K562 (cell line): Measurements from ENCODE around the gene SLC4A2. TPM values are rescaled to one million over a fixed set of nuclear protein-coding genes. Genes with fewer than 3 reads are reported as not detected.
A peak's percentile ranks its signal among the peaks of the same experiment; 100 is the strongest.

Experiments used
- ARHGAP35 ChIP-seq: fragments of 450-650 bp; IDR thresholded peaks from 2 replicates; pipeline ENCODE4 v1.6.1; 2018; ENCODE audit not compliant: partially characterized antibody
- CBX2 ChIP-seq: fragments of 200-600 bp; sonication (generic); IDR thresholded peaks from one replicate; pipeline ENCODE4 v1.6.1; 2012; ENCODE audit warnings: mild to moderate bottlenecking, low read length, inconsistent platforms; ENCODE audit not compliant: insufficient read depth, poor library complexity, severe bottlenecking
- CBX8 ChIP-seq: fragments of 200-600 bp; sonication (generic); IDR thresholded peaks from 2 replicates; pipeline ENCODE4 v1.6.1; 2012; ENCODE audit warnings: borderline replicate concordance, mixed run types, low read depth, mild to moderate bottlenecking, moderate library complexity, mixed read lengths, low read length, control low read depth, inconsistent platforms; ENCODE audit not compliant: poor library complexity, severe bottlenecking; ENCODE audit errors: extremely low read depth
- CC2D1A ChIP-seq: fragments of 450-650 bp; IDR thresholded peaks from 2 replicates; pipeline ENCODE4 v1.6.1; 2017; ENCODE audit warnings: mild to moderate bottlenecking
- EP300 ChIP-seq: IDR thresholded peaks from 2 replicates; pipeline ENCODE4 v1.6.1; 2012; ENCODE audit warnings: low read length, improper control_type of control experiment
- HOXB6 ChIP-seq: fragments of 250-450 bp; sonication (Bioruptor Pico); IDR thresholded peaks from 2 replicates; pipeline ENCODE4 v1.5.1; 2022; ENCODE audit warnings: mild to moderate bottlenecking, borderline replicate concordance
- KLF10 ChIP-seq: fragments of 250-450 bp; sonication (Bioruptor Pico); IDR thresholded peaks from 2 replicates; pipeline ENCODE4 v1.6.1; 2021; ENCODE audit warnings: matching md5 sums
- NCOR1 ChIP-seq: fragments of 450-650 bp; IDR thresholded peaks from 2 replicates; pipeline ENCODE4 v1.6.1; 2016; ENCODE audit warnings: mild to moderate bottlenecking, moderate library complexity
- NFE2 ChIP-seq: IDR thresholded peaks from 2 replicates; pipeline ENCODE4 v1.6.1; 2014; ENCODE audit warnings: antibody characterized with exemption, low read depth
- NR3C1 ChIP-seq: sonication (generic); formaldehyde crosslinking; IDR thresholded peaks from 2 replicates; pipeline ENCODE4 v1.8.1; 2022; ENCODE audit warnings: missing genetic modification reagents
- NR4A1 ChIP-seq, 2 experiments: fragments of 250-450 bp in 1 of 2; fragments of 450-650 bp in 1 of 2; sonication (Bioruptor Pico) in 1 of 2; IDR thresholded peaks; 2 replicates each; pipeline versions ENCODE4 v1.4.0 to v1.6.1; 2016 to 2020; ENCODE audit warnings: mild to moderate bottlenecking in 2 of 2, missing compliant biosample characterization in 1 of 2, missing genetic modification characterization in 1 of 2, moderate library complexity in 1 of 2
- SIRT6 ChIP-seq: IDR thresholded peaks from one replicate; pipeline ENCODE4 v1.6.1; 2012; ENCODE audit warnings: low read depth, mild to moderate bottlenecking, control low read depth, inconsistent platforms, low read length, moderate library complexity
- SRSF9 ChIP-seq: fragments of 200-400 bp; formaldehyde crosslinking; IDR thresholded peaks from 2 replicates; pipeline ENCODE4 v1.6.1; 2017; ENCODE audit warnings: low read depth, low read length, borderline replicate concordance
- TOE1 ChIP-seq, 2 experiments: fragments of 450-650 bp in 1 of 2; sonication (generic) in 1 of 2; formaldehyde crosslinking in 1 of 2; IDR thresholded peaks; 2 replicates each; pipeline versions ENCODE4 v1.7.1 to v1.8.0; 2016 to 2022; ENCODE audit warnings: borderline replicate concordance in 2 of 2, mild to moderate bottlenecking in 2 of 2, antibody characterized with exemption in 1 of 2, inconsistent platforms in 1 of 2, low read depth in 1 of 2, missing genetic modification reagents in 1 of 2, moderate library complexity in 1 of 2
- ZBTB17 ChIP-seq: fragments of 450-650 bp; formaldehyde crosslinking; IDR thresholded peaks from 2 replicates; pipeline ENCODE4 v1.4.0; 2020; ENCODE audit warnings: mild to moderate bottlenecking
- polyA plus RNA-seq, 8 experiments: library from polyadenylated mRNA; depleted of rRNA in 4 of 8; stranded (reverse) in 5 of 8; unstranded in 3 of 8; fragments of >200 nt; fragmentation: Nextera tagmentation in 2 of 8; fragmentation: Illumina TruSeq in 1 of 8; extraction: Ambion mirVana in 2 of 8; extraction: Trizol in 1 of 8; gene quantifications; 2 replicates each; pipeline versions ENCODE4 v1.2.1 to v1.2.3, GENCODE V29; 2011 to 2014; ENCODE audit warnings: inconsistent platforms in 1 of 8, missing spikeins in 1 of 8
- total RNA-seq, 7 experiments: library from RNA; depleted of rRNA in 6 of 7; stranded (reverse); fragments of >200 nt in 6 of 7; fragmentation: Illumina TruSeq in 2 of 7; extraction: Trizol in 2 of 7; gene quantifications; 2 replicates each; pipeline versions ENCODE4 v1.2.1 to v1.2.3, GENCODE V29; 2011 to 2021; ENCODE audit warnings: low replicate concordance in 1 of 7
- TF ChIP-seq, protein P1 (sequence below): fragments of 450-650 bp; IDR thresholded peaks from 2 replicates; pipeline ENCODE4 v1.6.1; 2017; ENCODE audit warnings: mild to moderate bottlenecking, moderate library complexity
- TF ChIP-seq, protein P2 (sequence below): fragments of 450-650 bp; formaldehyde crosslinking; IDR thresholded peaks from 2 replicates; pipeline ENCODE4 v1.4.0; 2020; ENCODE audit warnings: mild to moderate bottlenecking, moderate library complexity
- TF ChIP-seq, protein P3 (sequence below): fragments of 250-450 bp; sonication (Bioruptor Pico); IDR thresholded peaks from 2 replicates; pipeline ENCODE4 v1.5.0; 2020; ENCODE audit warnings: mild to moderate bottlenecking
- TF ChIP-seq, protein P4 (sequence below): IDR thresholded peaks from 2 replicates; pipeline ENCODE4 v1.6.1; 2011; ENCODE audit warnings: borderline replicate concordance, low read depth, mild to moderate bottlenecking, moderate library complexity, low read length; ENCODE audit not compliant: insufficient read depth, poor library complexity, severe bottlenecking

Gene SLC4A2
- total and polyA plus RNA-seq, 9 of the 15 experiments (the other 6 are each of a cell fraction or from before 2014, with no cell fraction given): 11.4 to 375 (median 130) TPM

DNA sequence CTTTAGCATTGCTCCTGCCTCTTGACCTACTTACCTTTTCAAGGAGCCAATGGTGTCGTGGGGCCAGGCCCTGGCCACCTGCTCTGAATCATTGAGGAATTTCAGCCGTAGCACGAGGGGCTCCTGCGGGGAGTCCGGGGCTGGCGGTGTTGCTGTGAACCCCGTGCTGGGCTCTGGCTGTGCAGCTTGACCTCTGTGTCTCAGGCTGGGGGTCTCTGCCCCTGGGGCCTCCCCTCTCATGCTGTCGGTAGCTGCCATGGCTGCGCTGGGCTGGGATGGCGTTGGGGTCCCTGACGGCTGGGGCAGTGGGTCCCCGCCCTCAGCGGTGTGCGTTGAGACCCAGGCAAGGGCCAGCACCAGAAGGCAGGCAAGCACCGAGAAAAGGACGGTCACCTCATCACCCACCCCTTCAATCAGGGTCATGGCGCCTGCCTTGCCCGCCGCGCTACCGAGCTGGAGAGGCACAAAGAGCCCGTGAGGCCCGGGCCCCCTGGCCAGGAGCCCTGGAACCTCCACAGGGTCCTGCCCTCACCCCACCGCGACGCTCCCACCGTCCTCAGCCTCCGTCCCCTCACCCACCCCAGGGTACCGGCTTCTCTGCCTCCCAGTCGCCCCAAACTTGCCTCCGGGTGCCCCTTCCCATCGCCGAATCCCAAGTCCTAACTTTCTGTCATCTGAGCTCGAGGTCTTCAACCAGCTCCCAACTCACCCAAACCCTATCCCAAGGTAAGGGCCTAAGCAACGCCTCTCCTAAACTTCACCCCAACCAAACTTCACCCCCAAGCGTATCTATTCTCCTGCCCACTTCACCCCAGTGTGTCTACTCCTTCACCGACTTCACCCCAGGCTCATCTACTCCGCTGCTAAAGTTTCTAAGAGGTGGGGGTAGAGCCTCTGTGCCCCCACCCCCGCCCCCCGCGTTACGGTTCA lies 23.0 kb downstream of the SLC4A2 start (continued):
- 0 out of 2 replicates have a peak, but pooled peaks have one; percentile 10 for TF ChIP-seq NR4A1 (CRISPR knock-in tag; IDR thresholded peaks at IDR 0.05)
- 0 out of 2 replicates have a peak, but pooled peaks have one; percentile 45 for TF ChIP-seq NR4A1 (tag; IDR thresholded peaks at IDR 0.05)
- no peak for TF ChIP-seq KLF10 (CRISPR knock-in tag)
- TF ChIP-seq NR3C1 (CRISPR knock-in tag): no peak
- TF ChIP-seq, protein P1, sequence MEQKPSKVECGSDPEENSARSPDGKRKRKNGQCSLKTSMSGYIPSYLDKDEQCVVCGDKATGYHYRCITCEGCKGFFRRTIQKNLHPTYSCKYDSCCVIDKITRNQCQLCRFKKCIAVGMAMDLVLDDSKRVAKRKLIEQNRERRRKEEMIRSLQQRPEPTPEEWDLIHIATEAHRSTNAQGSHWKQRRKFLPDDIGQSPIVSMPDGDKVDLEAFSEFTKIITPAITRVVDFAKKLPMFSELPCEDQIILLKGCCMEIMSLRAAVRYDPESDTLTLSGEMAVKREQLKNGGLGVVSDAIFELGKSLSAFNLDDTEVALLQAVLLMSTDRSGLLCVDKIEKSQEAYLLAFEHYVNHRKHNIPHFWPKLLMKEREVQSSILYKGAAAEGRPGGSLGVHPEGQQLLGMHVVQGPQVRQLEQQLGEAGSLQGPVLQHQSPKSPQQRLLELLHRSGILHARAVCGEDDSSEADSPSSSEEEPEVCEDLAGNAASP: no peak
- TF ChIP-seq SRSF9: no peak
- no peak for TF ChIP-seq ARHGAP35
- TF ChIP-seq NCOR1: no peak
- TF ChIP-seq ZBTB17 (CRISPR knock-in tag): no peak
- no peak for TF ChIP-seq NFE2
- peak; percentile 46; the same call in 1 of the 2 replicates for TF ChIP-seq TOE1 (IDR thresholded peaks at IDR 0.05; ENCODE audit: borderline replicate concordance)
- no peak for TF ChIP-seq TOE1 (CRISPR knock-in tag; IDR thresholded peaks at IDR 0.05; ENCODE audit: borderline replicate concordance, low read depth)
- TF ChIP-seq EP300: no peak
- TF ChIP-seq CC2D1A: 0 out of 2 replicates have a peak, but pooled peaks have one; percentile 56
- TF ChIP-seq HOXB6 (CRISPR knock-in tag): no peak
- TF ChIP-seq CBX2: no peak
- no peak for TF ChIP-seq CBX8
- TF ChIP-seq, protein P2, sequence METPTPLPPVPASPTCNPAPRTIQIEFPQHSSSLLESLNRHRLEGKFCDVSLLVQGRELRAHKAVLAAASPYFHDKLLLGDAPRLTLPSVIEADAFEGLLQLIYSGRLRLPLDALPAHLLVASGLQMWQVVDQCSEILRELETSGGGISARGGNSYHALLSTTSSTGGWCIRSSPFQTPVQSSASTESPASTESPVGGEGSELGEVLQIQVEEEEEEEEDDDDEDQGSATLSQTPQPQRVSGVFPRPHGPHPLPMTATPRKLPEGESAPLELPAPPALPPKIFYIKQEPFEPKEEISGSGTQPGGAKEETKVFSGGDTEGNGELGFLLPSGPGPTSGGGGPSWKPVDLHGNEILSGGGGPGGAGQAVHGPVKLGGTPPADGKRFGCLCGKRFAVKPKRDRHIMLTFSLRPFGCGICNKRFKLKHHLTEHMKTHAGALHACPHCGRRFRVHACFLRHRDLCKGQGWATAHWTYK (CRISPR knock-in tag): 0 out of 2 replicates have a peak, but pooled peaks have one; percentile 18
- TF ChIP-seq SIRT6: no peak
- TF ChIP-seq, protein P3, sequence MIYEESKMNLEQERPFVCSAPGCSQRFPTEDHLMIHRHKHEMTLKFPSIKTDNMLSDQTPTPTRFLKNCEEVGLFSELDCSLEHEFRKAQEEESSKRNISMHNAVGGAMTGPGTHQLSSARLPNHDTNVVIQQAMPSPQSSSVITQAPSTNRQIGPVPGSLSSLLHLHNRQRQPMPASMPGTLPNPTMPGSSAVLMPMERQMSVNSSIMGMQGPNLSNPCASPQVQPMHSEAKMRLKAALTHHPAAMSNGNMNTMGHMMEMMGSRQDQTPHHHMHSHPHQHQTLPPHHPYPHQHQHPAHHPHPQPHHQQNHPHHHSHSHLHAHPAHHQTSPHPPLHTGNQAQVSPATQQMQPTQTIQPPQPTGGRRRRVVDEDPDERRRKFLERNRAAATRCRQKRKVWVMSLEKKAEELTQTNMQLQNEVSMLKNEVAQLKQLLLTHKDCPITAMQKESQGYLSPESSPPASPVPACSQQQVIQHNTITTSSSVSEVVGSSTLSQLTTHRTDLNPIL (CRISPR knock-in tag): no peak
- TF ChIP-seq, protein P4, sequence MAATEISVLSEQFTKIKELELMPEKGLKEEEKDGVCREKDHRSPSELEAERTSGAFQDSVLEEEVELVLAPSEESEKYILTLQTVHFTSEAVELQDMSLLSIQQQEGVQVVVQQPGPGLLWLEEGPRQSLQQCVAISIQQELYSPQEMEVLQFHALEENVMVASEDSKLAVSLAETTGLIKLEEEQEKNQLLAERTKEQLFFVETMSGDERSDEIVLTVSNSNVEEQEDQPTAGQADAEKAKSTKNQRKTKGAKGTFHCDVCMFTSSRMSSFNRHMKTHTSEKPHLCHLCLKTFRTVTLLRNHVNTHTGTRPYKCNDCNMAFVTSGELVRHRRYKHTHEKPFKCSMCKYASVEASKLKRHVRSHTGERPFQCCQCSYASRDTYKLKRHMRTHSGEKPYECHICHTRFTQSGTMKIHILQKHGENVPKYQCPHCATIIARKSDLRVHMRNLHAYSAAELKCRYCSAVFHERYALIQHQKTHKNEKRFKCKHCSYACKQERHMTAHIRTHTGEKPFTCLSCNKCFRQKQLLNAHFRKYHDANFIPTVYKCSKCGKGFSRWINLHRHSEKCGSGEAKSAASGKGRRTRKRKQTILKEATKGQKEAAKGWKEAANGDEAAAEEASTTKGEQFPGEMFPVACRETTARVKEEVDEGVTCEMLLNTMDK: no peak
